ENCODE data around the gene ZMYM2.

DNA sequence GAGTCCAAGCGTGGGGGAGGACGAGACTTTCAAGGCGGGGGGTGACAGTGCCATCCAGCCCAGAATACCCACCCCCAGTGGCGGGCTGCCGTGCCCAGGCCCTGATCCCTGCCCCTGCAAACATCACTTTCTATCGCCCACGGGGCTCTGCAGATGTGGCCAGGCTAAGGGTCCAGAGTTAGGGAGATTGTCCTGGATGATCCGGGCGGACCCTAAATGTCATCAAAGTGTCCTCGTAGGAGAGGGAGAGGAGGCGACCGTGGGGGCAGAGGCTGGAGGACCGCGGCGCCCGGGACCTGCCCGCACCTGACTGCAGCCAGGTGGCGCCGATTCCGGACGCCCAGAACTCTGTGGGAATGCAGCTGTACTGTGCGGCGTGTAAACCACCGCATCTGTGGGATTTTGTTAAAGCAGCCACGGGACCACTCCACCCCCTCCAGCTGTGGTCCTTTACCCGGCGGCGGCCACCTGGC lies 170.0 kb downstream of the ZMYM2 start:
- TF ChIP-seq CTCF (conservative IDR thresholded peaks at IDR 0.05; ENCODE audit: low read length): peak; percentile 46
- no peak for TF ChIP-seq EZH2phosphoT487 (IDR thresholded peaks at IDR 0.05; ENCODE audit: borderline replicate concordance)

Measured in Loucy (cell line).